GM18907 (cell line): ENCODE data around the gene FALEC.

Experiments
- ATAC-seq: cut with Tn5 transposase; IDR thresholded peaks from one replicate; pipeline ENCODE4 v1.9.1; 2021; ENCODE audit warnings: mild to moderate bottlenecking, moderate library complexity; ENCODE audit not compliant: unreplicated experiment

FALEC gene

DNA sequence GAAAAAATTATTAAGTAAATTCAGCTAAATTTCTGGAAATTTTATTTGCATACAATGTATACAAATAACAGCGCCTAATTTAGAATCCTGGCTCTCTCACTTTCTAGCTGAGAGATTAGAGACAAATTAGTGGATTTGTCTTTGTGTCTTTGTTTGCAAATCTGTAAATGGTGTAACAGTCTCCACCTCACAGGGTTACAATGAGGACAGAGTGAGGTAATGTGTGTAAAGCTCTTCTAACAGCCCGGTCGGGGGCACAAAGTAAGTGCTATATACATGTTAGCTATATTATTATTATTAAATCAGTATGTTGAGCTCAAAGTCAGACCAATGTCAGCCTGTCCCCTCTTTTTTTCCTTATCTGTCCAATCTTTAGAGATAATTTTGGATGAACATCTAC is 28.7 kb downstream of the FALEC start:
- ATAC-seq, result no peak

GRCh38 chr1:150545486-150546032 is 30.0 kb downstream of the FALEC start:
- ATAC-seq, result no peak

DNA sequence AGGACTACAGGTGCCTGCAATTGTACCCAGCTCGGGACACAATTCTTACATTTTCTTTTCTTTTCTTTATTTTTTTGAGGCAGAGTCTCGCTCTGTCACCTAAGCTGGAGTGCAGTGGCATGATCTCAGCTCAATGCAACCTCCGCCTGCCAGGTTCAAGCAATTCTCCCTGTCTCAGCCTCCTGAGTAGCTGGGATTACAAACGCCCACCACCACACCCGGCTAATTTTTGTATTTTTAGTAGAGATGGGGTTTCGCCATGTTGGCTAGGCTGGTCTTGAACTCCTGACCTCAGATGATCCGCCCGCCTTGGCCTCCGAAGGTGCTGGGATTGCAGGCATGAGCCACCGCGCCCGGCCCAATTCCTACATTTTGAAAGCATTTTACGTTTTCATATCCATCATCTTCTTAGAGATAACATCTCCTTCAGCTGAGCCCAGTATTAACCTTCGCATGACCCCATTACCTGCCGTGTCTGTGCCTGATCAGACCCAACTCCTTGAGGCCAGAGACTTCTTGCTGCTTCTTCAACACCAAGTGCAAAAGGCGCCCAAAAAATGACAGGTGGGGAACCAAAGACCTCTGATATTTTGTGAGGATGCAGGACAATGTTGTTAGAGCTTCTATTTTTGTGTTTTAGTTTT is 30.9 kb downstream of the FALEC start:
- no peak for ATAC-seq

DNA sequence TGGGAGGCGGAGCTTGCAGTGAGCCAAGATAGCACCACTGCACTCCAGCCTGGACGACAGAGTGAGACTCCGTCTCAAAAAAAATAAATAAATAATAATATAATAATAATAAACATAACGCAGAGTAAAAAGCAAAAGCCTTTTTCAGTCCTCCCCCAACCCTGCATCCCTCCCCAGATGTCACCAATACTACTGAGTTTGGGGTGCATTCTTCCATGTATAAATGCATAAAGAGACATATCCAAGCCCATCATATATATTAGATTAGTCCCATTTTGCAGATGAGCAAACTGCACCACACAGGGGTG is 32.7 kb downstream of the FALEC start:
- ATAC-seq, result no peak

DNA sequence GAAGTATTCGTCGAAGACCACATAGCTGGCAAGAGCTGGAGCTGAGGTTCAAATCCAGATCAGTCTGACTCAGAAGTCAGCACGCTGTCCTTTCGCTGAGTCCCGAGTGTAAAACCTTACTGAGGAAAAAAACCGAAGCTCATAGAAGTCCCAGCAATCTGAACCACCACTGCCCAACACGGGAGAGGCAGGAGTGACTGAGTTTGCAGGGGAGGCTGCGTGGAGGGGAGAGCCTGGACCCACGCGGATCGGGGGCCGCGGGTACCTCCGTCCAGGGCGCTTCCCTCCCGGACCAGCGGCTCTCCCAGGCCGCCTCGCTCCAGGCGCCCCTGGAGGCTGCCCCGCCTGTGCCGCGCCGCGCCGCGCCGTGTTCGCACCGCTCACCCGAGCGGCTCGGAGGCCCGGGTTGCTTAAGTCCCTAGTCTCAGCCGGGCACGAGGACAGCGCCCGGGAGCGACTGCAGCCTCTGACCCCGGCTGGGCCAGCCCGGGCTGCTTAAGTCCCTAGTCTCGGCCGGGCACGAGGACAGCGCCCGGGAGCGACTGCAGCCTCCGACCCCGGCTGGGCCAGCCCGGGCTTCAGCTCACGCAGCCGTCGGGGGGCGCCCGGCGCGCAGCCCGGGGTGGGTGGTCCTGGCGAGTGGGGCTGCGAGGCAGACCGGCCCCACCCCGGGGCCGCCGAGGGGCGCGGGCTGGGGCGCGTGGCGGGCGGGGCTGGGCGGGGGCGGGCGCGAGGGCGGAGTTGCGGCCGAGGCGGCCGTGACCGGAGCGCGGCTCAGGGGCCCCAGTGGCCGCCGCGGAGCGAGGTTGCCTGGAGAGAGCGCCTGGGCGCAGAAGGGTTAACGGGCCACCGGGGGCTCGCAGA is 33.3 kb downstream of the FALEC start, which contains the start of gene ADAMTSL4:
Gene ADAMTSL4 (plus strand): TSS at position 777 of the 864 bp plus-strand sequence. CDS start 2,881 bp downstream, outside the sequence.
- peak; percentile 48 for ATAC-seq

DNA sequence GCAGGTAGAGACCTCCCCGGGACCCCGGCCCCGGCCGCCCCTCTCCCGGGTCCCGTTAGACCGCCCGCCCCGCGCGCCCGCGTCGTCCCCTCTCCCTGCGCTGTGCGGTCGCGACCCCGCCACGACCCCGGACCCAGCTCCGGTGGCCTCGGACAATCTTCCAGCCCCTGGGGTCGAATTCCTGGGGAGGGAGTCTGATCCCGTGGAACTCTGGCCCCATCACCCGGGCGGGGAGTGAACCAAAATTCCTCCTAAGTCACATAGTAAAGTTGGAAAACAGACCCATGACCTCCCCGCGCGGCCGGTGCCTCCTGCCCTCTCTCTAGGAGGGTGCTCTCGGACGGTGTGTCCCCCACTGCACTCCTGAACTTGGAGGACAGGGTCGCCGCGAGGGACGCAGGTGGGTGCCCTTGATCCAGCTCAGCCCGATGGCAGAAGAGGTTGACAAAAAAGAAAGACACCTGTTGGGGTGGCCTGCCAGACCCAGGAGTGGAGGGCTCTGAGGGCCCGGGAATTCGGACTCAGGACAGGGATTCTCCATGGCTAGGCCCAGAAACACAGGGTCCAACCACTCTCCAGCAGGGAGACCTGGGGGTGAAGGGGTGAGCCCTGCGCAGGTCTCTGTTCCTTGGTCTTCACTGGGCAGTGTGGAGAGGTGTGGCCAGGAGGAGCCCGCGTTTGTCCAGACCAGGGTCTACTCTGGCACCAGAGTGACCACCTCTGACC is 34.1 kb downstream of the FALEC start:
- peak; percentile 19 for ATAC-seq

DNA sequence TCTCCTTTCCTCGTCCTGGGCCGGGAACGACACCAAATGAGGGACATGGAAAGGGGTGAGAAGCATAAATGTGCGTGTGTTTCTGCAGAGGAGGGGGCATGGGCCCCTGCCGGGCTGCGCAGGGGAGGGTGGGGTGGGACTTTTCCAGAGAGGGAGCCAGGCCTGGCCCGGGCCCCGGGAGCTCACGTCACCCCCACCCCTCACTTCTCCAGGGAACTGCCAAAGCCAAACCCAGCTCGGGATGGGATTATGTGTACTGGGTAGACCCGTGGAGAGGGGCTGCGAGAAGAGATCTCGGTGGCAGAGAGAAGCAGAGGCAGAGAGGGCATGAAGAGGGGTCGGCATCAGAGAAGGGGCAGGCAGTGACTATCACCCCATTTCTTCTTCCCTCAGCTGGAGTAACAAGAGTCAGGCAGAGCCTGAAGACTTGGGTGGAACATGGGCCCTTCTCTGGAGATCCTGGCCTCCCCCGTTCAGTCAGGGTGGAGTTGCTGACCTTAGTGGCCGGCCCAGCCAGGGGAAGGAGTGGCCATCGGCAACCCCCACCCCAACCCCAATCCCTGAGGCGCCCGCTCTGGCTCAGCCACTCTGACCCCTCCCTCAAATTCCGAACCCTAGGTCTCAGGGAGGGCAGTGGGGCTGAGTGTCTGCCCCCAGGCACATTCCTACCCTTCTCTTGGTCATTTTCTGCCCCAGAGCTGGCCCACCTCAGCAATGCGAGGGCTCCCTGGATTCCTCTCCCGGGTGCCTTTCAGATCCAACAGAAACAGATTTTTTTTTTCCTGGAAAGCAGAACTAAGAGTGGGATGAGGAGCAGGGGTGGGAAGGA is 34.9 kb downstream of the FALEC start:
- ATAC-seq, result no peak

DNA sequence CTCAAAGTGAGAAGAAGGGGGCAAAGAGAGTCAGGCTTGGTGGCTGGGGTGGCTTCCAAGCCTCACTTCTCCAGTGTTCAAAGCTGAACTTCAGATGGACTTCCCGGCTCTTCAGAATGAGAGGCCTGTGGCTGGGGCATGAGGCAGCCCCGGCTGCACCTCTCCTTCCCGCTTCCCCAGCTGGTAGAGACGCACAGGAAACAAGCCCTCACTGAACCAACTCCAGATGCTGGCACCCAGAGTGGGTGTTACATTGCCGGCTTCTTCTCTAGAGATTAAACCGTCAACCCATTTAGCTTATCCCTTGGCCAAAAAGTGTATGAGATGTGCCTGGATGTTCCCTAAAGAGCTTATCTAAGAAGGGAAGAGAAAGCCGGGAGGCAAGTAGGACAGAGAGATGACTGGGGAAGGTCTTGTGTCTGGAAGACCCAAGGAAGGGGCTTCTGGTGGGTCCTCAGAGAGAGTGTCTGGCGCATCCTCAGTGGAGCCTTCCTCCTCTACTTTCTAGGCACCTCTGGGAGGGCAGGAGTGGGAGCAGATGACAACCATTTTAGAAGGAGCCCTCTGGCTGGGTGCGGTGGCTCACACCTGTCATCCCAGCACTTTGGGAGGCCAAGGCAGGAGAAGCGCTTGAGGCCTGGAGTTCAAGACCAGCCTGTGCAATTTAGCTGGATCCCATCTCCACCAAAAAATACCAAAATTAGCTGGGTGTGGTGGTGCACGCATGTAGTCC is 35.7 kb downstream of the FALEC start:
- no peak for ATAC-seq

GRCh38 chr1:150551784-150552127 is 36.2 kb downstream of the FALEC start:
- ATAC-seq, result no peak

- ATAC-seq, result no peak
Observed at GRCh38 chr1:150552128-150552910, 36.8 kb downstream of the FALEC start.

DNA sequence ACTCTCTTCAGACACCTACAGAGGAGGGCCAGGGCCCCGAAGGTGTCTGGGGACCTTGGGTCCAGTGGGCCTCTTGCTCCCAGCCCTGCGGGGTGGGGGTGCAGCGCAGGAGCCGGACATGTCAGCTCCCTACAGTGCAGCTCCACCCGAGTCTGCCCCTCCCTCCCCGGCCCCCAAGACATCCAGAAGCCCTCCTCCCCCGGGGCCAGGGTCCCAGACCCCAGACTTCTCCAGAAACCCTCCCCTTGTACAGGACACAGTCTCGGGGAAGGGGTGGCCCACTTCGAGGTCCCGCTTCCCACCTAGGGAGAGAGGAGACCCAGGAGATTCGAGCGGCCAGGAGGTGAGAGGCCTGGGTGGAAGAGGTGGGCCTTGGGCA is 37.3 kb downstream of the FALEC start:
- ATAC-seq, result no peak

- ATAC-seq, result no peak
Observed at GRCh38 chr1:150553392-150554085, 38.0 kb downstream of the FALEC start.

DNA sequence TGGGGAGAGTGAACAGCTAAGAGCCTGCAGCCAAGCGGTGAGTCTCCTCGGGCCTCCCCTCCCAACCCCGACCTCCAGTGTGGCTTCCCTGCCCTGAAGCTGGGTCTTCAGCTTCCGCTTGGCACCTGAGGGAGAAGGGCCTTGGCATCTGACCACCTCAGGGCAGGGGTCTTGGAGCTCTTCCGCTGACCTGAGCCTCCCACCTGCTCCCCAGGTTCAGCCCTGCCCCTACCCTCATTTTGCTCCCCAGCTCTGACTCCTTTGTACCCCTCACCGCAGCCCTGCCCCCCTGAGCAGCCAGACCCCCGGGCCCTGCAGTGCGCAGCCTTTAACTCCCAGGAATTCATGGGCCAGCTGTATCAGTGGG is 38.5 kb downstream of the FALEC start:
- no peak for ATAC-seq

GRCh38 chr1:150555198-150555970 is 39.8 kb downstream of the FALEC start:
- ATAC-seq, result no peak

DNA sequence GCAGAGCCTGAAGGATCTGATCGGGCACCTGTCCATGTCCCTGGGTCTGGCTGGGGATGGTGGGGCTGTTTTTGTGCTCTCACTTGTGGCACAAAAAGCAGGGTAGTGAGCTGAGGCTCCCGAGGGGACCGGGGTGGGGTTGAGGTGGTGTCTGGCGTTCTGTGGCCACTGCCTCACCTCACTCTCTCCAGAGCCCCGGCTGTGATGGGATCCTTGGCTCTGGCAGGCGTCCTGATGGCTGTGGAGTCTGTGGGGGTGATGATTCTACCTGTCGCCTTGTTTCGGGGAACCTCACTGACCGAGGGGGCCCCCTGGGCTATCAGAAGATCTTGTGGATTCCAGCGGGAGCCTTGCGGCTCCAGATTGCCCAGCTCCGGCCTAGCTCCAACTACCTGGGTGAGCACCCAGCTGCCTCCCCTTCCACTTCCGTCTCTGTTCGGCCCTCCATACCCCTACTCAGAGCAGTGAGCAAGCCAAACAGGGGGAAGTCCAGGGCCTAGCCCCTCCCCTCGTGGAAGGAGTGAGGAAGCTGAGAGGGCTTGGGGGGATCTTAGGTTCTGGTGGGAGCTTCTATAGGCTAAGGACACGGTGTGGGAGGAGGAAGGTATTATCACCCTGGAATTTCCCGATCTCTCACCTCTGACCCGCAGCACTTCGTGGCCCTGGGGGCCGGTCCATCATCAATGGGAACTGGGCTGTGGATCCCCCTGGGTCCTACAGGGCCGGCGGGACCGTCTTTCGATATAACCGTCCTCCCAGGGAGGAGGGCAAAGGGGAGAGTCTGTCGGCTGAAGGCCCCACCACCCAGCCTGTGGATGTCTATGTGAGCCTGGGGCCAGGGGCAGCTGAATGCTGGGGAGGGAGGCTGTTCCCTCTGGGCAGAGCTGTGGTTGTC is 40.7 kb downstream of the FALEC start:
- no peak for ATAC-seq

DNA sequence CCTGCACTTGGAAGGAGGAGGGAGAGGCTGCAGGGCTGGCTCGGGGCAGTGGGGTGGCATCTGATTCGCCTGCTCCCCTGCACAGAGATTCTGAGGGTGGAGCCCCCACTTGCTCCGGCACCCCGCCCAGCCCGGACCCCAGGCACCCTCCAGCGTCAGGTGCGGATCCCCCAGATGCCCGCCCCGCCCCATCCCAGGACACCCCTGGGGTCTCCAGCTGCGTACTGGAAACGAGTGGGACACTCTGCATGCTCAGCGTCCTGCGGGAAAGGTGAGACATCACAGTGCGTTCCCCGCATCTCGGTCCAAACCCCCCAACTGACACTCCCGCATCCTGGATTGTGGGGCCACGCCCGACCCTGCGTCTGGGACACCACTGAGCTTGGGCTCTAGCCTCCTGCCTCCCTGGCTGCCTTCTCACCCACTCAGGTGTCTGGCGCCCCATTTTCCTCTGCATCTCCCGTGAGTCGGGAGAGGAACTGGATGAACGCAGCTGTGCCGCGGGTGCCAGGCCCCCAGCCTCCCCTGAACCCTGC is 41.6 kb downstream of the FALEC start:
- ATAC-seq, result no peak

DNA sequence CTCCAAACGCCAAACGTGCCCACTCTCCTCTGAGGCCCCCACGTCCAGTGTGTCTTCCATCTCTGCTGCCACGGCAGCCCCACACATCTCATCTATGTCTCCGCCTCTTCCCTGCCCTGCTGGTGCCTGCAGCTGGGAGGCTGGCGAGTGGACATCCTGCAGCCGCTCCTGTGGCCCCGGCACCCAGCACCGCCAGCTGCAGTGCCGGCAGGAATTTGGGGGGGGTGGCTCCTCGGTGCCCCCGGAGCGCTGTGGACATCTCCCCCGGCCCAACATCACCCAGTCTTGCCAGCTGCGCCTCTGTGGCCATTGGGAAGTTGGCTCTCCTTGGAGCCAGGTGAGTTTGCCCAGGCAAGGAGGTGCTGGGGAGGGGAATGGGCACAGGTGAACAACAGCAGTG is 42.3 kb downstream of the FALEC start:
- ATAC-seq, result no peak
